SK-N-MC (cell line): ENCODE measurements around the gene FNDC3B.

ENCODE experiments used
- EZH2 ChIP-seq: fragments of 200-600 bp; sonication (generic); IDR thresholded peaks from one replicate; pipeline ENCODE4 v1.6.1; 2017; ENCODE audit warnings: antibody characterized with exemption
- FOXP2 ChIP-seq: optimal IDR thresholded peaks from 2 replicates; pipeline ENCODE3; 2011; ENCODE audit warnings: mild to moderate bottlenecking, moderate library complexity; ENCODE audit not compliant: insufficient read depth; ENCODE audit errors: extremely low read length, control extremely low read depth
- POLR2AphosphoS5 ChIP-seq: IDR thresholded peaks from 2 replicates; pipeline ENCODE4 v1.6.1; 2012; ENCODE audit warnings: mild to moderate bottlenecking, low read depth, low read length, borderline replicate concordance

DNA sequence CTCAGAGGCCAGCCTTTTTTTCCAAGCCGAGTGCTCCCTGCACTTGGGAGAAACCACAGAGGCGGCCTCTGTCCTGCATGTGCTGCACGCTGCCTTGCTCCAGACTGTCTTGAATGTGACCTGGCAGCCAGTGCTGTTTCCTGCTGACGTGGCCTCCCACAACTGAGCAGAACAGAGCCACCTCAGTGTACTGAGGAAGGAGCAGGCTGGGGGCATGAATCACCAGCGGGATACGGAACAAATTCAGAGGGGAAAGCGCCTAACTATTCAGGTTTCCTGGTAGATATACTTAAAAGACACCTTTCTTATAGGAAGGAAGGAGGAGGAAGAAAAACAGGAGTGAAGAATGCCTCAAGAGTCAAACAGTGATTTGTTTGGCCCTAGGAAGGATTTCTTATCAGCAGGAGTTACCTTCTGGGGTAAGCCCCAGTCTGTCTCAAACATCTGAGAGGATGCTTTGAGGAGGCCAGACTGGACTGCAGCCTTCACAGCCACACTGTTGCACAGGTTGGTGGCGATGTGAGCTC, 114.0 kb downstream of the FNDC3B start:
- TF ChIP-seq FOXP2 (no peak), POLR2AphosphoS5 (no peak), EZH2 (no peak)
